ENCODE measurements around the gene FBXO36. TPM values are rescaled to one million over a fixed set of nuclear protein-coding genes. Genes with fewer than 3 reads are reported as not detected.

FBXO36 gene
- 7.6 and 9.0 TPM in 2 replicates for total RNA-seq (2014; rRNA removed; shearing (Covaris generic))
- polyA plus RNA-seq (2016; fragmentation: Nextera tagmentation; extraction: Ambion mirVana) = 4.6 and 5.8 TPM in 2 replicates
- long read RNA-seq, partial matches to known transcripts = 0 of 5 reads
- long read RNA-seq, other reads (novel, unspliced or antisense) = 2 of 5 reads

GRCh38 chr2:229922449-229923386, at the start of gene FBXO36:
TSS of gene FBXO36 (plus strand) at chr2:229922503. CDS start at chr2:229922514, 11 bp downstream.
- Histone ChIP-seq H3K4me1 (ENCODE audit: insufficient read depth) (peaks cover 12% of the 10 kb centered on the region), H4K20me1 (replicated peaks; ENCODE audit: insufficient read depth) (peaks cover 7% of the 10 kb centered on the region), H3K36me3 (ENCODE audit: insufficient read depth) (no peaks in the 10 kb centered on the region), H3K79me2 (replicated peaks; ENCODE audit: insufficient read depth) (peaks cover 78% of the 10 kb centered on the region), H3K4me3 (peak within 1 kb of the TSS; percentile 92), H3K27ac (ENCODE audit: low read depth) (peak within 1 kb of the TSS; percentile 97), H3F3A (replicated peaks; ENCODE audit: low read depth) (peaks cover 15% of the 10 kb centered on the region; the same call in 1 of the 2 replicates), H3K9me2 (ENCODE audit: insufficient read depth) (no peaks in the 10 kb centered on the region), H3K27me3 (ENCODE audit: insufficient read depth) (no peaks in the 10 kb centered on the region), H2AFZ (peak within 1 kb of the TSS; percentile 94), H3K4me2 (peak within 1 kb of the TSS; percentile 99)
- peaks cover 14% of the 10 kb centered on the region for H3K27me3 Mint-ChIP-seq (ENCODE audit: insufficient read depth, low read depth, poor library complexity)
- peak; percentile 32; the same call in 1 of the 2 replicates for TF ChIP-seq POLR2AphosphoS5 (IDR thresholded peaks at IDR 0.05; ENCODE audit: low read depth)
- peak; percentile 26; the same call in 1 of the 2 replicates for TF ChIP-seq CREB1 (CRISPR knock-in tag; IDR thresholded peaks at IDR 0.05; ENCODE audit: low read depth)
- no peak for TF ChIP-seq EZH2phosphoT487 (IDR thresholded peaks at IDR 0.05; ENCODE audit: unreplicated experiment)
- TF ChIP-seq ZNF114 (CRISPR knock-in tag; IDR thresholded peaks at IDR 0.05) = no peak
- no peak for TF ChIP-seq STAT1 (IDR thresholded peaks at IDR 0.05; ENCODE audit: unreplicated experiment)
- DNase-seq (ENCODE audit: low spot score) (peak; percentile 93), ATAC-seq (peak; percentile 56)
- H3K27ac Mint-ChIP-seq = peak within 1 kb of the TSS; percentile 99
- peak within 1 kb of the TSS; percentile 99 for H3K4me3 Mint-ChIP-seq
- no peaks in the 10 kb centered on the region for H3K9me3 Mint-ChIP-seq
- H3K36me3 Mint-ChIP-seq (ENCODE audit: low read depth) = peaks cover 9% of the 10 kb centered on the region
- H3K4me1 Mint-ChIP-seq = peaks cover 11% of the 10 kb centered on the region

GRCh38 chr2:229873123-229873581, 49.2 kb upstream of the FBXO36 start:
- peaks cover 86% of the 10 kb centered on the region for H3K79me2 ChIP-seq (replicated peaks; ENCODE audit: insufficient read depth)
- H2AFZ ChIP-seq = no peak overlapping the region
- TF ChIP-seq ZNF114 (CRISPR knock-in tag; IDR thresholded peaks at IDR 0.05) (no peak), STAT1 (IDR thresholded peaks at IDR 0.05; ENCODE audit: unreplicated experiment) (no peak)
- H3K36me3 ChIP-seq (ENCODE audit: insufficient read depth) = 0 out of 2 replicates have a peak, but pooled peaks cover 6% of the 10 kb centered on the region
- no peaks in the 10 kb centered on the region for H3F3A ChIP-seq (replicated peaks; ENCODE audit: low read depth)
- H3K27me3 Mint-ChIP-seq (ENCODE audit: insufficient read depth, low read depth, poor library complexity) = no peaks in the 10 kb centered on the region
- DNase-seq (ENCODE audit: low spot score) (no peak), ATAC-seq (no peak)
- no peaks in the 10 kb centered on the region for H3K9me3 Mint-ChIP-seq
- no peaks in the 10 kb centered on the region for H3K27me3 ChIP-seq (ENCODE audit: insufficient read depth)
- peaks cover 7% of the 10 kb centered on the region for H4K20me1 ChIP-seq (replicated peaks; ENCODE audit: insufficient read depth)
- no peaks in the 10 kb centered on the region for H3K9me2 ChIP-seq (ENCODE audit: insufficient read depth)
- peaks cover 7% of the 10 kb centered on the region; the same call in 2 of the 3 replicates for H3K36me3 Mint-ChIP-seq (ENCODE audit: low read depth)
- no peak overlapping the region for H3K4me3 ChIP-seq
- no peak overlapping the region for H3K4me2 ChIP-seq
- H3K4me1 ChIP-seq (ENCODE audit: insufficient read depth) = peaks cover 19% of the 10 kb centered on the region
- H3K27ac Mint-ChIP-seq = no peak overlapping the region
- H3K4me1 Mint-ChIP-seq = peaks cover 13% of the 10 kb centered on the region; the same call in 2 of the 3 replicates
- H3K4me3 Mint-ChIP-seq = no peak overlapping the region
- no peak overlapping the region for H3K27ac ChIP-seq (ENCODE audit: low read depth)

- no peak overlapping the region for H3K27ac ChIP-seq (ENCODE audit: low read depth)
- H3K36me3 ChIP-seq (ENCODE audit: insufficient read depth) = 0 out of 2 replicates have a peak, but pooled peaks cover 6% of the 10 kb centered on the region
- H3K27me3 ChIP-seq (ENCODE audit: insufficient read depth) = no peaks in the 10 kb centered on the region
- no peaks in the 10 kb centered on the region for H3F3A ChIP-seq (replicated peaks; ENCODE audit: low read depth)
- H3K27me3 Mint-ChIP-seq (ENCODE audit: insufficient read depth, low read depth, poor library complexity) = no peaks in the 10 kb centered on the region
- no peak overlapping the region for H3K4me3 ChIP-seq
- H3K79me2 ChIP-seq (replicated peaks; ENCODE audit: insufficient read depth) = peaks cover 76% of the 10 kb centered on the region
- no peaks in the 10 kb centered on the region for H3K9me2 ChIP-seq (ENCODE audit: insufficient read depth)
- no peak overlapping the region for H3K4me3 Mint-ChIP-seq
- no peak for ATAC-seq
- H3K4me2 ChIP-seq = no peak overlapping the region
- H4K20me1 ChIP-seq (replicated peaks; ENCODE audit: insufficient read depth) = peaks cover 6% of the 10 kb centered on the region; the same call in 1 of the 2 replicates
- no peak for DNase-seq (ENCODE audit: low spot score)
- peaks cover 6% of the 10 kb centered on the region; the same call in 1 of the 2 replicates for H3K4me1 ChIP-seq (ENCODE audit: insufficient read depth)
- H3K27ac Mint-ChIP-seq = no peak overlapping the region
- H3K36me3 Mint-ChIP-seq (ENCODE audit: low read depth) = peaks cover 17% of the 10 kb centered on the region
- H3K4me1 Mint-ChIP-seq = peaks cover 2% of the 10 kb centered on the region; the same call in 2 of the 3 replicates
- no peaks in the 10 kb centered on the region for H3K9me3 Mint-ChIP-seq
- no peak overlapping the region for H2AFZ ChIP-seq
- no peak for TF ChIP-seq STAT1 (IDR thresholded peaks at IDR 0.05; ENCODE audit: unreplicated experiment)
- no peak for TF ChIP-seq ZNF331 (CRISPR knock-in tag; IDR thresholded peaks at IDR 0.05; ENCODE audit: low read depth)
- no peak for TF ChIP-seq POLR2AphosphoS5 (IDR thresholded peaks at IDR 0.05; ENCODE audit: low read depth)
- no peak for TF ChIP-seq NANOG (IDR thresholded peaks at IDR 0.05; ENCODE audit: borderline replicate concordance)
- TF ChIP-seq ETS1 (IDR thresholded peaks at IDR 0.05) = no peak
- TF ChIP-seq JUNB (IDR thresholded peaks at IDR 0.05; ENCODE audit: unreplicated experiment) = no peak
- TF ChIP-seq EZH2phosphoT487 (IDR thresholded peaks at IDR 0.05; ENCODE audit: unreplicated experiment) = no peak
Observed at GRCh38 chr2:229874647-229875046, 47.7 kb upstream of the FBXO36 start.
